ENCODE results near the gene MUC5B. TPM values are rescaled to one million over a fixed set of nuclear protein-coding genes. Genes with fewer than 3 reads are reported as not detected.
"Not testable (repeated sequence)": the region's sequence is repeated elsewhere in the genome, so short reads cannot be mapped to it uniquely, and the experiment has no call there.

Gene MUC5B
- total RNA-seq, 1 experiment from 2014 or later = 2.1 TPM

DNA sequence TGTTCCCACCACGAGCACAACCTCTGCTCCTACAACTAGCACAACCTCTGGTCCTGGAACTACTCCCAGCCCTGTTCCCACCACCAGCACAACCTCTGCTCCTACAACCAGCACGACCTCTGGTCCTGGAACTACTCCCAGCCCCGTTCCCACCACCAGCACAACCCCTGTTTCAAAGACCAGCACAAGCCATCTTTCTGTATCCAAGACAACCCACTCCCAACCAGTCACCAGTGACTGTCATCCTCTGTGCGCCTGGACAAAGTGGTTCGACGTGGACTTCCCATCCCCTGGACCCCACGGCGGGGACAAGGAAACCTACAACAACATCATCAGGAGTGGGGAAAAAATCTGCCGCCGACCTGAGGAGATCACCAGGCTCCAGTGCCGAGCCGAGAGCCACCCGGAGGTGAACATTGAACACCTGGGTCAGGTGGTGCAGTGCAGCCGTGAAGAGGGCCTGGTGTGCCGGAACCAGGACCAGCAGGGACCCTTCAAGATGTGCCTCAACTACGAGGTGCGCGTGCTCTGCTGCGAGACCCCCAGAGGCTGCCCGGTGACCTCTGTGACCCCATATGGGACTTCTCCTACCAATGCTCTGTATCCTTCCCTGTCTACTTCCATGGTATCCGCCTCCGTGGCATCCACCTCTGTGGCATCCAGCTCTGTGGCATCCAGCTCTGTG is 30.9 kb upstream of the MUC5B start:
- H3K36me3 ChIP-seq (ENCODE audit: low read depth); H3K4me2 ChIP-seq; H4K20me1 ChIP-seq (ENCODE audit: insufficient read depth); CTCF ChIA-PET; H3K9me3 ChIP-seq (ENCODE audit: insufficient read depth, low read depth); H3K4me3 ChIP-seq; intact Hi-C loops (cut with micrococcal nuclease; ENCODE audit: unreplicated experiment); H3F3A ChIP-seq (ENCODE audit: insufficient read depth, low read depth); H3K27ac ChIP-seq; H2AFZ ChIP-seq; H3K4me1 ChIP-seq (replicated peaks; ENCODE audit: insufficient read depth); DNase-seq; H3K9me2 ChIP-seq (ENCODE audit: insufficient read depth); H3K79me2 ChIP-seq (ENCODE audit: low read depth); H3K27me3 ChIP-seq (ENCODE audit: insufficient read depth, low read depth); BruUV-seq (replicated peaks); POLR2A ChIA-PET (ENCODE audit: unreplicated experiment): not testable (repeated sequence)

- H3K4me3 ChIP-seq = no peak overlapping the region
- POLR2A ChIA-PET (ENCODE audit: unreplicated experiment) = no interaction called here
- no peaks in the 10 kb centered on the region for H4K20me1 ChIP-seq (ENCODE audit: insufficient read depth)
- H3K9me2 ChIP-seq (ENCODE audit: insufficient read depth) = no peaks in the 10 kb centered on the region
- H3K79me2 ChIP-seq (ENCODE audit: low read depth) = no peaks in the 10 kb centered on the region
- intact Hi-C loops (cut with micrococcal nuclease; ENCODE audit: unreplicated experiment) = no loop called here
- H3K4me2 ChIP-seq = no peak overlapping the region
- no peaks in the 10 kb centered on the region for H3F3A ChIP-seq (ENCODE audit: insufficient read depth, low read depth)
- DNase-seq = no peak
- H3K27me3 ChIP-seq (ENCODE audit: insufficient read depth, low read depth) = peaks cover 6% of the 10 kb centered on the region; the same call in 1 of the 2 replicates
- no TSS peak for BruUV-seq (replicated peaks)
- no peak overlapping the region for H3K27ac ChIP-seq
- H3K36me3 ChIP-seq (ENCODE audit: low read depth) = no peaks in the 10 kb centered on the region
- no peaks in the 10 kb centered on the region for H3K4me1 ChIP-seq (replicated peaks; ENCODE audit: insufficient read depth)
- TF ChIP-seq EZH2 (IDR thresholded peaks at IDR 0.05; ENCODE audit: low read depth) = no peak
- TF ChIP-seq, protein P1, sequence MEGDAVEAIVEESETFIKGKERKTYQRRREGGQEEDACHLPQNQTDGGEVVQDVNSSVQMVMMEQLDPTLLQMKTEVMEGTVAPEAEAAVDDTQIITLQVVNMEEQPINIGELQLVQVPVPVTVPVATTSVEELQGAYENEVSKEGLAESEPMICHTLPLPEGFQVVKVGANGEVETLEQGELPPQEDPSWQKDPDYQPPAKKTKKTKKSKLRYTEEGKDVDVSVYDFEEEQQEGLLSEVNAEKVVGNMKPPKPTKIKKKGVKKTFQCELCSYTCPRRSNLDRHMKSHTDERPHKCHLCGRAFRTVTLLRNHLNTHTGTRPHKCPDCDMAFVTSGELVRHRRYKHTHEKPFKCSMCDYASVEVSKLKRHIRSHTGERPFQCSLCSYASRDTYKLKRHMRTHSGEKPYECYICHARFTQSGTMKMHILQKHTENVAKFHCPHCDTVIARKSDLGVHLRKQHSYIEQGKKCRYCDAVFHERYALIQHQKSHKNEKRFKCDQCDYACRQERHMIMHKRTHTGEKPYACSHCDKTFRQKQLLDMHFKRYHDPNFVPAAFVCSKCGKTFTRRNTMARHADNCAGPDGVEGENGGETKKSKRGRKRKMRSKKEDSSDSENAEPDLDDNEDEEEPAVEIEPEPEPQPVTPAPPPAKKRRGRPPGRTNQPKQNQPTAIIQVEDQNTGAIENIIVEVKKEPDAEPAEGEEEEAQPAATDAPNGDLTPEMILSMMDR (conservative IDR thresholded peaks at IDR 0.05) = no peak
- H2AFZ ChIP-seq = no peak overlapping the region
- CTCF ChIA-PET = no interaction called here
- H3K9me3 ChIP-seq (ENCODE audit: insufficient read depth, low read depth) = no peaks in the 10 kb centered on the region
Measured at GRCh38 chr11:1192741-1193325, 30.0 kb upstream of the MUC5B start.

DNA sequence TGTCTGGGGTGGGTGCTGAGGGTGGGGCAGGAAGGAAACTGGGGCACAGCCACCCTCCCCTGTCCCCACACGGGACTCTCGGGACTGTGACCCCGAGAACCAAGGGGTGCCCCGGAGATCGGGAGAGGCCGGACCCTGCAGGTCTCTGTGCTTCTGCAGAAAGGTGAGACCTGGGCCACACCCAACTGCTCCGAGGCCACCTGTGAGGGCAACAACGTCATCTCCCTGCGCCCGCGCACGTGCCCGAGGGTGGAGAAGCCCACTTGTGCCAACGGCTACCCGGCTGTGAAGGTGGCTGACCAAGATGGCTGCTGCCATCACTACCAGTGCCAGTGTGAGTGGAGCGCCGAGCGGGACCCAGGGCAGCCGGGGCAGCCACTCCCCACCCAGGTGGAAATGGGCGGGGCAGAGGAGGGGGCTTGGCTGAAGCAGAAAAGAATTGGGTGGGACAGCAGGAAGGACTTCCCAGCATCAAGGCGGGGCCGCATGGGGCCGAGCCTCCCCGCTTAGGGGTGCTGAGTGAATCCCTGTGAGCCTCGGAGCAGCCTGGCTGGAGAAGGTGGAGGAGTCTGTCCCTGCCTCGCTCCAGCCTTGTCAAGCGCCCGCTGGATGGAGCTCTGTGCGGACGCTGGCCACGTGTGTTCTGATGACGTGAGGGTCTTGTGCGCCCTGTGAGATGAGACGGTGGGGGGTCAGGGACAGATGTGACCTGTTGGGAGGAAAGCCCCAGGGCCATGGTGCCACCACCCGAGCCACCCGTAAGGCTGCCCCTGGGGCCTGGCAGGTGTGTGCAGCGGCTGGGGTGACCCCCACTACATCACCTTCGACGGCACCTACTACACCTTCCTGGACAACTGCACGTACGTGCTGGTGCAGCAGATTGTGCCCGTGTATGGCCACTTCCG is 29.3 kb upstream of the MUC5B start:
- no TSS peak for BruUV-seq (replicated peaks)
- no peak overlapping the region for H3K4me3 ChIP-seq
- no peaks in the 10 kb centered on the region for H3K9me3 ChIP-seq (ENCODE audit: insufficient read depth, low read depth)
- TF ChIP-seq, protein P1 (conservative IDR thresholded peaks at IDR 0.05) = no peak
- TF ChIP-seq EZH2 (IDR thresholded peaks at IDR 0.05; ENCODE audit: low read depth) = no peak
- no peaks in the 10 kb centered on the region for H3K79me2 ChIP-seq (ENCODE audit: low read depth)
- H4K20me1 ChIP-seq (ENCODE audit: insufficient read depth) = no peaks in the 10 kb centered on the region
- H3K36me3 ChIP-seq (ENCODE audit: low read depth) = no peaks in the 10 kb centered on the region
- no peaks in the 10 kb centered on the region for H3F3A ChIP-seq (ENCODE audit: insufficient read depth, low read depth)
- no peak overlapping the region for H3K4me2 ChIP-seq
- H3K27me3 ChIP-seq (ENCODE audit: insufficient read depth, low read depth) = peaks cover 6% of the 10 kb centered on the region; the same call in 1 of the 2 replicates
- no peak overlapping the region for H2AFZ ChIP-seq
- no peaks in the 10 kb centered on the region for H3K4me1 ChIP-seq (replicated peaks; ENCODE audit: insufficient read depth)
- no peaks in the 10 kb centered on the region for H3K9me2 ChIP-seq (ENCODE audit: insufficient read depth)
- H3K27ac ChIP-seq = no peak overlapping the region
- CTCF ChIA-PET = no interaction called here
- POLR2A ChIA-PET (ENCODE audit: unreplicated experiment) = no interaction called here
- intact Hi-C loops (cut with micrococcal nuclease; ENCODE audit: unreplicated experiment) = no loop called here
- DNase-seq = no peak

Data from PC-9 (cell line).